ENCODE data around the gene STOML1.

STOML1 gene

GRCh38 chr15:73932381-73933191 lies 59.5 kb downstream of the STOML1 start:
- DNase-seq (ENCODE audit: low read depth in 2 of 3, low spot score in 2 of 3): no peak

- no peak for DNase-seq (ENCODE audit: low read depth in 2 of 3, low spot score in 2 of 3)
These were observed 60.7 kb downstream of the STOML1 start for GRCh38 chr15:73931441-73931840.

- no peak for DNase-seq (ENCODE audit: low read depth in 2 of 3, low spot score in 2 of 3)
These were observed 61.3 kb downstream of the STOML1 start for GRCh38 chr15:73930790-73931281.

- DNase-seq (ENCODE audit: low read depth in 2 of 3, low spot score in 2 of 3): no peak
These were observed 61.7 kb downstream of the STOML1 start for GRCh38 chr15:73930371-73930770.

GRCh38 chr15:73928971-73929627 lies 63.0 kb downstream of the STOML1 start:
- no peak for DNase-seq (ENCODE audit: low read depth in 2 of 3, low spot score in 2 of 3)
